Pancreas (tissue), 10 donors: ENCODE data around the gene TWF2. TPM values are rescaled to one million over a fixed set of nuclear protein-coding genes. Genes with fewer than 3 reads are reported as not detected.

ENCODE experiments used
- ATAC-seq, 4 donors: fragments of 200-7000 bp; cut with Tn5 transposase; one replicate each; pipeline versions ENCODE4 v1.8.0 to v1.9.1; 2020; ENCODE audit warnings: mild to moderate bottlenecking in 4 of 4, moderate library complexity in 4 of 4
- DNase-seq, 6 donors: peaks; one replicate each; pipeline ENCODE4 v3.0.0-alpha.2; 2020
- FAIRE-seq: peaks from 2 replicates; lab custom pipeline; 2012; peaks lifted over from hg19 to GRCh38; lab: Jason Lieb, UNC
- H3K27ac ChIP-seq, 4 donors: fragments of 200-600 bp; sonication (generic); 1 replicate in 3 of 4; 2 replicates in 1 of 4; pipeline versions ENCODE4 v1.5.0 to v1.8.0; 2020
- H3K27me3 ChIP-seq, 4 donors: fragments of 200-600 bp; one replicate each; pipeline ENCODE4 v1.8.0; 2021
- H3K36me3 ChIP-seq, 3 donors: fragments of 200-600 bp; sonication (generic) in 1 of 3; one replicate each; pipeline versions ENCODE4 v1.5.0 to v1.8.0; 2020 to 2021
- H3K4me1 ChIP-seq, 3 donors: fragments of 200-600 bp; one replicate each; pipeline ENCODE4 v1.8.0; 2021
- H3K4me3 ChIP-seq, 4 donors: fragments of 200-600 bp; sonication (generic) in 2 of 4; one replicate each; pipeline versions ENCODE4 v1.5.0 to v1.8.0; 2020 to 2021
- H3K9me3 ChIP-seq, 4 donors: fragments of 200-600 bp; one replicate each; pipeline ENCODE4 v1.8.0; 2021
- CTCF ChIP-seq, 4 donors: fragments of 200-600 bp; sonication (generic) in 3 of 4; IDR thresholded peaks; one replicate each; pipeline versions ENCODE4 v1.5.0 to v1.8.0; 2021; ENCODE audit warnings: antibody characterized with exemption in 4 of 4
- WGBS, 2 donors: extraction: QIAGEN DNeasy Blood & Tissue Kit; methylation state at CpG; one replicate each; pipeline ENCODE4 v1.1.7; 2013; 5-methylcytosine and 5-hydroxymethylcytosine counted together
- intact Hi-C, 3 donors: fragments of 100-400 bp; cut with DNase I; formaldehyde crosslinking; loops; one replicate each; pipeline versions ENCODE4 v1.11.1 to v1.14.2; 2022
- microRNA-seq, 2 donors: library from miRNA; unstranded; fragments of <30 nt; microRNA quantifications; one replicate each; pipeline versions ENCODE4 to v1.1.0, GENCODE V29; 2019 to 2020
- polyA plus RNA-seq, 2 donors: library from polyadenylated mRNA; stranded (reverse); fragments of 200-250 nt; gene quantifications; one replicate each; pipeline ENCODE4 v1.2.3, GENCODE V29; 2013
- total RNA-seq, 6 donors: library from RNA; stranded (reverse); fragmentation: NEBNext Ultra II Directional in 4 of 6; extraction: Animal tissue kit (Norgen Biotek cat#: 25700) in 4 of 6; gene quantifications; one replicate each; pipeline versions ENCODE4 v1.2.1 to v1.2.4, GENCODE V29; 2021 to 2023
- donor health status: healthy with polysubstance abuse.
- donor health status: DM: no; HTN: no; CAD: no; lungs with moderate emphysema.
- donor health status: DM: no; HTN: no; CAD: no.
- donor health status: control.
- donor health status: control.
- donor health status: Bipolar disorder and iron deficiency.
- donor health status: DM: yes; HTN: yes; CAD: no.
- donor health status: DM: no; HTN: no; CAD: no.
- donor health status: DM: no; HTN: no; CAD: no.
- donor health status: DM: yes; HTN: yes; CAD: no.

The TWF2 gene
- total and polyA plus RNA-seq, 8 donors, result 8.9 to 26.8 (median 12.3) TPM

GRCh38 chr3:52181543-52181942 is 57.4 kb downstream of the TWF2 start:
- no peak overlapping the region for H3K27ac ChIP-seq
- H3K9me3 ChIP-seq, result no peaks in the 10 kb centered on the region
- intact Hi-C loops, result no loop called here
- no peaks in the 10 kb centered on the region for H3K36me3 ChIP-seq
- FAIRE-seq (no peak), DNase-seq (no peak), ATAC-seq (peak in 2 of 4 donors; percentile 16 to 21)
- WGBS, 2 donors, result 53 to 68% methylated on average over 4 of the region's 4 CpGs
- H3K4me3 ChIP-seq, result no peak overlapping the region
- no peaks in the 10 kb centered on the region for H3K27me3 ChIP-seq
- no peak for TF ChIP-seq CTCF (IDR thresholded peaks at IDR 0.05)
- H3K4me1 ChIP-seq, result no peaks in the 10 kb centered on the region

Small RNA genes within 50 kb of the gene (microRNA-seq; reads per million reads assigned to microRNA genes)
- 59,185 to 147,340 reads per million in 2 donors for gene MIRLET7G

Other genes with a start within 250 kb of the TWF2 start
- gene RPL29, start 243.3 kb downstream of the TWF2 start, total RNA-seq, result 1,000 to 10,000 TPM in 2 of 6 donors, 100 to 1,000 TPM in 4; 643 to 1,285 (median 890) TPM
- gene RPL29, start 243.3 kb downstream of the TWF2 start, polyA plus RNA-seq, result 1,000 to 10,000 TPM; 1,152 to 1,829 TPM
- 1 to 10 TPM; 2.8 to 7.6 (median 4.6) TPM for gene DUSP7, start 182.6 kb downstream of the TWF2 start, total RNA-seq
- gene DUSP7, start 182.6 kb downstream of the TWF2 start, polyA plus RNA-seq, result 1 to 10 TPM; 2.6 to 6.2 TPM
- gene POC1A, start 84.7 kb downstream of the TWF2 start, total RNA-seq, result 1 to 10 TPM in 1 of 6 donors, under 1 TPM in 5; 0.37 to 1.1 (median 0.71) TPM
- under 1 TPM; 0.46 to 0.80 TPM for gene POC1A, start 84.7 kb downstream of the TWF2 start, polyA plus RNA-seq
- gene ALAS1, start 41.0 kb downstream of the TWF2 start, total RNA-seq, result 10 to 100 TPM; 10.1 to 21.7 (median 12.9) TPM
- gene ALAS1, start 41.0 kb downstream of the TWF2 start, polyA plus RNA-seq, result 10 to 100 TPM in 1 of 2 donors, 1 to 10 TPM in 1; 8.4 to 20.2 TPM
- gene TLR9, start 13.5 kb downstream of the TWF2 start, total RNA-seq, result under 1 TPM in 4 of 6 donors, not detected in 2; 0.03 to 0.47 (median 0.04) TPM
- gene TLR9, start 13.5 kb downstream of the TWF2 start, polyA plus RNA-seq, result under 1 TPM; 0.05 to 0.27 TPM
- 10 to 100 TPM in 1 of 6 donors, 1 to 10 TPM in 5; 4.0 to 15.2 (median 6.7) TPM for gene PPM1M, start 6.6 kb upstream of the TWF2 start, total RNA-seq
- gene PPM1M, start 6.6 kb upstream of the TWF2 start, polyA plus RNA-seq, result 10 to 100 TPM in 1 of 2 donors, 1 to 10 TPM in 1; 9.2 to 11.8 TPM
- 10 to 100 TPM; 15.1 to 32.1 (median 19.6) TPM for gene WDR82, start 39.5 kb upstream of the TWF2 start, total RNA-seq
- gene WDR82, start 39.5 kb upstream of the TWF2 start, polyA plus RNA-seq, result 10 to 100 TPM in 1 of 2 donors, 1 to 10 TPM in 1; 9.0 to 18.5 TPM
- 10 to 100 TPM in 1 of 6 donors, 1 to 10 TPM in 5; 4.1 to 11.6 (median 6.8) TPM for gene GLYCTK, start 48.7 kb upstream of the TWF2 start, total RNA-seq
- 10 to 100 TPM; 13.8 to 19.3 TPM for gene GLYCTK, start 48.7 kb upstream of the TWF2 start, polyA plus RNA-seq
- gene DNAH1, start 77.2 kb upstream of the TWF2 start, total RNA-seq, result 1 to 10 TPM; 2.9 to 5.1 (median 4.1) TPM
- gene DNAH1, start 77.2 kb upstream of the TWF2 start, polyA plus RNA-seq, result 10 to 100 TPM in 1 of 2 donors, 1 to 10 TPM in 1; 8.1 to 11.4 TPM
- gene BAP1, start 170.8 kb upstream of the TWF2 start, total RNA-seq, result 10 to 100 TPM; 29.1 to 44.0 (median 34.1) TPM
- 10 to 100 TPM; 60.1 to 71.0 TPM for gene BAP1, start 170.8 kb upstream of the TWF2 start, polyA plus RNA-seq
- gene PHF7, start 171.5 kb upstream of the TWF2 start, total RNA-seq, result 1 to 10 TPM; 2.9 to 7.3 (median 4.7) TPM
- gene PHF7, start 171.5 kb upstream of the TWF2 start, polyA plus RNA-seq, result 1 to 10 TPM; 4.8 to 8.5 TPM
- 1 to 10 TPM in 5 of 6 donors, under 1 TPM in 1; 0.75 to 5.4 (median 2.4) TPM for gene SEMA3G, start 205.9 kb upstream of the TWF2 start, total RNA-seq
- gene SEMA3G, start 205.9 kb upstream of the TWF2 start, polyA plus RNA-seq, result 1 to 10 TPM; 3.8 to 4.9 TPM
- gene TNNC1, start 214.9 kb upstream of the TWF2 start, total RNA-seq, result 1 to 10 TPM in 3 of 6 donors, under 1 TPM in 3; 0.40 to 3.2 (median 1.1) TPM
- 1 to 10 TPM; 5.9 to 6.3 TPM for gene TNNC1, start 214.9 kb upstream of the TWF2 start, polyA plus RNA-seq
- gene NISCH, start 216.4 kb upstream of the TWF2 start, total RNA-seq, result 10 to 100 TPM; 24.4 to 52.6 (median 32.4) TPM
- gene NISCH, start 216.4 kb upstream of the TWF2 start, polyA plus RNA-seq, result 100 to 1,000 TPM; 106 to 109 TPM